UCSD-AML1 (cell line): ENCODE results near the gene DNAAF3.
"Not testable (repeated sequence)": the region's sequence is repeated elsewhere in the genome, so short reads cannot be mapped to it uniquely, and the experiment has no call there.

ENCODE experiments used
- DNase-seq: peaks from one replicate; lab custom pipeline; 2025; ENCODE audit not compliant: unreplicated experiment; lab: John Stamatoyannopoulos, UW

DNAAF3 gene

GRCh38 chr19:55155784-55156183 lies 10.6 kb downstream of the DNAAF3 start:
- DNase-seq = not testable (repeated sequence)

GRCh38 chr19:55153652-55154264 lies 12.7 kb downstream of the DNAAF3 start:
- DNase-seq = no peak

GRCh38 chr19:55152017-55152416 lies 14.4 kb downstream of the DNAAF3 start:
- DNase-seq = no peak

GRCh38 chr19:55149078-55150003 lies 17.1 kb downstream of the DNAAF3 start, which contains the start of gene TNNT1:
TSS of gene TNNT1 (minus strand) at chr19:55149206. CDS start at chr19:55147157, 2,049 bp downstream.
- DNase-seq = no peak

GRCh38 chr19:55147545-55148251 lies 18.7 kb downstream of the DNAAF3 start:
- no peak for DNase-seq

- DNase-seq = peak; percentile 84
Observed at GRCh38 chr19:55146705-55147273, 19.6 kb downstream of the DNAAF3 start.

GRCh38 chr19:55146078-55146704 lies 20.2 kb downstream of the DNAAF3 start:
- peak; percentile 90 for DNase-seq

GRCh38 chr19:55145232-55145631 lies 21.2 kb downstream of the DNAAF3 start:
- no peak for DNase-seq

GRCh38 chr19:55141696-55142095 lies 24.7 kb downstream of the DNAAF3 start:
- DNase-seq = no peak

GRCh38 chr19:55137915-55138314 lies 28.5 kb downstream of the DNAAF3 start:
- no peak for DNase-seq

GRCh38 chr19:55136399-55137102 lies 29.9 kb downstream of the DNAAF3 start:
- no peak for DNase-seq

- no peak for DNase-seq
Observed at GRCh38 chr19:55134736-55135135, 31.7 kb downstream of the DNAAF3 start.

GRCh38 chr19:55133639-55134444 lies 32.6 kb downstream of the DNAAF3 start:
- DNase-seq = no peak

GRCh38 chr19:55132453-55133129 lies 33.8 kb downstream of the DNAAF3 start:
- no peak for DNase-seq

- DNase-seq = no peak
Observed at GRCh38 chr19:55131421-55131820, 35.0 kb downstream of the DNAAF3 start.

- DNase-seq = no peak
Observed at GRCh38 chr19:55119053-55119452, 47.4 kb downstream of the DNAAF3 start.

GRCh38 chr19:55118401-55118991 lies 47.9 kb downstream of the DNAAF3 start:
- DNase-seq = peak; percentile 54

GRCh38 chr19:55117663-55118391 lies 48.6 kb downstream of the DNAAF3 start:
- DNase-seq = peak; percentile 98
